Activated naive CD8-positive, alpha-beta T cell treated with anti-CD3 and anti-CD28 coated beads, Interleukin-2, amount 10 ng/mL, durations not matched to agents 7 days and 5 days (primary cell): ENCODE results near the gene PCBD1. TPM values are rescaled to one million over a fixed set of nuclear protein-coding genes. Genes with fewer than 3 reads are reported as not detected.

ENCODE experiments used
- ATAC-seq: fragments of 150-1000 bp; cut with Tn5 transposase; one replicate; pipeline ENCODE4 v1.10.0; 2021; ENCODE audit warnings: low read depth, moderate library complexity
- POLR2A ChIA-PET: fragments of 350-600 bp; sonication (Branson Sonifier 250); formaldehyde crosslinking; loops from one replicate; lab custom pipeline; 2021; ENCODE audit warnings: antibody characterized with exemption; lab: Charles Lee
- DNase-seq: peaks from one replicate; pipeline ENCODE4 v3.0.0; 2021
- H3K27ac Mint-ChIP-seq: one replicate; pipeline ENCODE4 v1.8.0; 2022; ENCODE audit warnings: mild to moderate bottlenecking, mixed read lengths
- H3K27me3 Mint-ChIP-seq: one replicate; pipeline ENCODE4 v1.8.0; 2022; ENCODE audit warnings: mild to moderate bottlenecking, moderate library complexity, mixed read lengths
- H3K36me3 Mint-ChIP-seq: one replicate; pipeline ENCODE4 v1.8.0; 2021; ENCODE audit warnings: mild to moderate bottlenecking, mixed read lengths
- H3K4me1 Mint-ChIP-seq: one replicate; pipeline ENCODE4 v1.8.0; 2021; ENCODE audit warnings: mixed read lengths
- H3K4me3 Mint-ChIP-seq: one replicate; pipeline ENCODE4 v1.8.0; 2022; ENCODE audit warnings: mild to moderate bottlenecking, moderate library complexity, mixed read lengths
- H3K9me3 Mint-ChIP-seq: one replicate; pipeline ENCODE4 v1.8.0; 2021; ENCODE audit warnings: mixed read lengths
- total RNA-seq, 2 experiments: library from RNA; stranded (reverse); gene quantifications; one replicate each; pipeline ENCODE4 v1.2.3, GENCODE V29; 2021

Gene PCBD1
- total RNA-seq, 2 experiments from 2014 or later: 23.5 to 27.7 TPM

- no peak overlapping the region for H3K4me3 Mint-ChIP-seq
- no peaks in the 10 kb centered on the region for H3K4me1 Mint-ChIP-seq
- peak; percentile 55 for DNase-seq
- H3K9me3 Mint-ChIP-seq: no peaks in the 10 kb centered on the region
- ATAC-seq: no peak
- POLR2A ChIA-PET: no interaction called here
- no peak overlapping the region for H3K27ac Mint-ChIP-seq
- peaks cover 2% of the 10 kb centered on the region for H3K27me3 Mint-ChIP-seq
- no peaks in the 10 kb centered on the region for H3K36me3 Mint-ChIP-seq
These were observed 15.0 kb upstream of the PCBD1 start for GRCh38 chr10:70903262-70903921.

DNA sequence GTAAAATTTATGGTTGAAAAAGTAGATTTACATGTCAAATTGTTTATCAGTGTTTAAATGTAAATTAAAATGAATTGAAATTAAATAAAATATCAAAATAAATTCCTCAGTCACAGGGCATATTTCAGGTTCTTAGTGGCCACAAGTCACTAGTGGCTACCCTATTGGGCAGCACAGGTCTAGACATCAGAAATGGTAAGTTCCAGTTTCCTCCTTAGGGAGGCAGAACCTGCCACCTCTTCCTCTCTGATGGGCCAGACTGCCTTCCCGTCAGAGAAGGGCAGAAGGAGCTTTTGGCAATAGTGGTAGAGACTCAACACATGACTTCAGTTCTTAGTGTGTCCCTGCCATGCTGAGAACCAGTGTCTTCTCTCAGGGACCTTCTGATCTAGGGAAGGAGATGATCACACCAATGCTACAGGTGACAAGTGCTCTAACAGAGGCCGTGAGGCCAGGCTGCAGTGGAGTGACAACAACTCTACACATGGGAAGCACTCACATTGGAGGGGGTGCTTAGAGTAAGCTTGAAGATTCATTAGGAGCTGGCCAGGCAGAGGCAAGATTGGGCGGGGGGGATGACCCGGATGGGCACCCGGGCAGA, 14.4 kb upstream of the PCBD1 start:
- Mint-ChIP-seq H3K4me1 (no peaks in the 10 kb centered on the region), H3K4me3 (no peak overlapping the region), H3K27me3 (peaks cover 2% of the 10 kb centered on the region), H3K36me3 (no peaks in the 10 kb centered on the region), H3K27ac (no peak overlapping the region), H3K9me3 (no peaks in the 10 kb centered on the region)
- no peak for ATAC-seq
- POLR2A ChIA-PET: no interaction called here
- no peak for DNase-seq

DNA sequence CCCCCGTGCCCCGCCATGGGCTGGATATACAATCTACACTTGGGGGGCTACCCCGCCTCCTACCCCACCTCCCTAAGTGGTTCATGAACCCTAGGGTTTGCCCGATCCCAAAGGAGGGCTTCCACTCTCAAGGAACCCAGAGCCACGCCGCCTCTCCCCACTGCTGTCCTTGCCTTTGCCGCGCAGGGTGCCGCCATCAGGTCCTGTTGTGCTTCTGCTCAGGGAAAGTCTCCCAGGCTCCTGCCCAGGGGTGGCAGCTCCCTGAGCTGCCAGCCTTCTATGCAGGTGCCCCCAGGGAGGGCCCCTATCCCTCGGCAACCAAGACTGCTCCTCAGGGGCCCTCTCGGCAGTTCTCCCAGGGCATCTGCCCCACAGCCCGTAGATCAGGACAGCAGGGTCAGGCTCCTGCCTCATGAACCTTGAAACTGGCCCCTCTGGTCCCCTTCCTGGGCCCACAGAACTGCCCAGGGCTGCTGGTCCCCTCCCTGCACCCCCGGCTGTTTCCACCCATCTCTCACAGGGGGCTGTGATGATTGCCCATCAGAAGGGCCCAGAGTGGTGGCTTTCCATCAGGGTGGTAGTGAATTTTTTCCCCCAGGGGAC, 13.0 kb upstream of the PCBD1 start:
- Mint-ChIP-seq H3K27ac (no peak overlapping the region), H3K9me3 (no peaks in the 10 kb centered on the region), H3K36me3 (no peaks in the 10 kb centered on the region), H3K4me1 (no peaks in the 10 kb centered on the region), H3K4me3 (no peak overlapping the region), H3K27me3 (peaks cover 2% of the 10 kb centered on the region)
- DNase-seq (peak; percentile 17), ATAC-seq (no peak)
- POLR2A ChIA-PET: no interaction called here

DNA sequence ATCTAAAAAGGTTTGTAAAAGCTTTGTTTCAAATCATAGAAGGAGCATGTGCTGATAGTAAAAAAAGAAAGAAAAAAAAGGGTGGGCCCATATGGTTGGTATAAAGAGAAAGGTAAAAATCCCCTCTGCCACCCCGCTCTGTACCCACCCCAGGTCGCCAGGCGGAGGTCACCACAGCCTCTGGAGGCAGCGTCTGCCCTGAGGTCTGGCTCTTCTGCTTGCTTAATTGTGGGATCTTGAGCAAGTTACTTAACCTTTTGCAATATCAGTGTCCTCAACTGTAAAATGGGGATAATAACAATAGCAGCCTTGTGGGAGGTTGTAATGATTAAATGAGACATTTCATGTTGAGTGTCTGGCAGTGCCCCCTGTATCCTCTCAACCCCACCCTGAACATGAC, 10.7 kb upstream of the PCBD1 start:
- ATAC-seq (no peak), DNase-seq (no peak)
- no peaks in the 10 kb centered on the region for H3K4me1 Mint-ChIP-seq
- H3K27ac Mint-ChIP-seq: no peak overlapping the region
- H3K27me3 Mint-ChIP-seq: peaks cover 4% of the 10 kb centered on the region
- no peaks in the 10 kb centered on the region for H3K9me3 Mint-ChIP-seq
- POLR2A ChIA-PET: no interaction called here
- no peak overlapping the region for H3K4me3 Mint-ChIP-seq
- no peaks in the 10 kb centered on the region for H3K36me3 Mint-ChIP-seq

- peaks cover 4% of the 10 kb centered on the region for H3K27me3 Mint-ChIP-seq
- POLR2A ChIA-PET: no interaction called here
- no peak overlapping the region for H3K27ac Mint-ChIP-seq
- H3K4me3 Mint-ChIP-seq: no peak overlapping the region
- H3K36me3 Mint-ChIP-seq: no peaks in the 10 kb centered on the region
- ATAC-seq (no peak), DNase-seq (no peak)
- H3K4me1 Mint-ChIP-seq: no peaks in the 10 kb centered on the region
- no peaks in the 10 kb centered on the region for H3K9me3 Mint-ChIP-seq
These were observed 10.3 kb upstream of the PCBD1 start for GRCh38 chr10:70898687-70899086.

- H3K27me3 Mint-ChIP-seq: peaks cover 4% of the 10 kb centered on the region
- H3K36me3 Mint-ChIP-seq: no peaks in the 10 kb centered on the region
- DNase-seq: no peak
- ATAC-seq: no peak
- no peak overlapping the region for H3K4me3 Mint-ChIP-seq
- H3K4me1 Mint-ChIP-seq: peaks cover 6% of the 10 kb centered on the region
- H3K27ac Mint-ChIP-seq: no peak overlapping the region
- POLR2A ChIA-PET: no interaction called here
- H3K9me3 Mint-ChIP-seq: no peaks in the 10 kb centered on the region
These were observed 8.2 kb upstream of the PCBD1 start for GRCh38 chr10:70896551-70896950.

DNA sequence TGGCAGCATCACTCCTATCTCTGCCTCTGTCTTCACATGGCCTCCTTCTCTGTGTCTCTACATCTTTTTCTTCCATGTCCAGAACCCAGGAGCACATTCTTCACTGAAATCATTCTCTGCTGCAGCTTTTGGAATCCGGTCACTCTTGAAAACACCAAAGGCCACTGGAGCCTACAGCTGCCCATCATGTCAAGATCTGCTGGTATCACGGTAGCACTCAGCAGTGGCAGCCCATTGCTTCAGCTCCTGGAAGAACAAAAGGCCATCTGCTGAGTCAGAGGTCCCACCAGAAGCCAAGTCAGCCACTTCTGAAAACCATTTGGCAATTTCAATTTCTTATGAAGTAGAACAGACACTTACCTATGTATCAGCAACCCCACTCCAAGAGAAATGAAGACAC, 6.1 kb upstream of the PCBD1 start:
- ATAC-seq: no peak
- H3K4me3 Mint-ChIP-seq: no peak overlapping the region
- no peak for DNase-seq
- peaks cover 10% of the 10 kb centered on the region for H3K4me1 Mint-ChIP-seq
- no peak overlapping the region for H3K27ac Mint-ChIP-seq
- H3K9me3 Mint-ChIP-seq: no peaks in the 10 kb centered on the region
- H3K36me3 Mint-ChIP-seq: no peaks in the 10 kb centered on the region
- peaks cover 1% of the 10 kb centered on the region for H3K27me3 Mint-ChIP-seq
- POLR2A ChIA-PET: no interaction called here

DNA sequence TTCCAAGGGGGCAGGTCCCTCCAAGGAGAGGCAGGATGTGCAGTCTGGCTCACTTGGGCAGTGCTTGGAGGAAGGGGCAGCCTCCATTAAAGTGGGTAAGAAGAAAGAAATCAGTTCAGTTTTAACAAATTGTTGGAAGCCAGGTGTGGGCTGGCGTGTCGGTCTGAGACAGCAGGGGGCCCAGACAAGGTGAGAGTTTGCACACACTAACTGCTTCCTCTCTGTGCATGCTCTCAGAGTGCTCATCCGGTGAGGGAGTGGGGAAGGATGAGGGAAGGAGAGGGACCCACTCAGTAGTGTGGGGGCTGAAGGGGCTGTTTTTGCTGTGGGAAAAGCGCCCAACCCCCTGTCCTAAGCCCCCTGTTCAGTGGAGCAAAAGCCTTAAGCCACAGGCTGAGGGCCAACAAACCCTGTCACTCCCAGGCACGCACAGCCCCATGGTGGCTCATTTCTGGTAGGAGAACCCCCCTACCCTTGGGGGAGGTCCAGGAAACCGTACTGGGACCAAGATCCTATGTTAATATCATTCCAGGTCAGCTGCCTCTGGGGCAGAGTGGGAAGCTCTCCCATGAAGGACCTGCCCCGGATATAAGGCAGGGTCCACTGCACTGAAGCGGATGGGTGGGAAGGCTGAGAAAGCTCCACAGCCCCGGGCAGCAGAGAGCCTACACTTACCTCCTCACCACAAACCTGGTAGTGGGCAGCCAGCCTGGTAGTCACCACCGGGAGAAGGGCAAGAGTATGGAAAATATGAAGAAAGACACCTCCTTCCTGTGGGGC, 5.1 kb upstream of the PCBD1 start:
- DNase-seq (no peak), ATAC-seq (peak; percentile 67)
- H3K4me1 Mint-ChIP-seq: peaks cover 15% of the 10 kb centered on the region
- peaks cover 1% of the 10 kb centered on the region for H3K27me3 Mint-ChIP-seq
- H3K4me3 Mint-ChIP-seq: no peak overlapping the region
- H3K36me3 Mint-ChIP-seq: no peaks in the 10 kb centered on the region
- POLR2A ChIA-PET: no interaction called here
- H3K9me3 Mint-ChIP-seq: no peaks in the 10 kb centered on the region
- H3K27ac Mint-ChIP-seq: no peak overlapping the region

DNA sequence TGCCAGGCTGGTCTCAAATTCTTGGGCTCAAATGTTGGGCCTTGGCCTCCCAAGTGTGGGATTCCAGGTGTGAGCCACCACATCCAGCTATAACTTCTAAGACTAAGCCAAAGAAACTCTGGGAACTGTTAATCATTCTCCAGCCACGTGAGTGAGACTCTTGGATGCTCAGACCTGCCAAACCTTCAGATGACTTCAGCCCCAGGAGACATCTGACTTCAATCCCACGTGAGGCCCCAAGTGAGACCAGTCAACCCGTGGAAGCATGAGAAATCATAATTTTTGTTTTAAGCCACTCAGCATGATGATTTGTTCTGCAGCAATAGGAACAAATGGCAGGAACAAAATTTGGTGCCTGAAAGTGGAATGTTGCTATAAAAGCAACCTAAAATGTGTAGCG, 4.3 kb upstream of the PCBD1 start:
- H3K27ac Mint-ChIP-seq: no peak overlapping the region
- ATAC-seq (no peak), DNase-seq (no peak)
- H3K36me3 Mint-ChIP-seq: no peaks in the 10 kb centered on the region
- H3K4me1 Mint-ChIP-seq: peaks cover 16% of the 10 kb centered on the region
- no peaks in the 10 kb centered on the region for H3K9me3 Mint-ChIP-seq
- POLR2A ChIA-PET: no interaction called here
- H3K27me3 Mint-ChIP-seq: peaks cover 1% of the 10 kb centered on the region
- H3K4me3 Mint-ChIP-seq: no peak overlapping the region

DNA sequence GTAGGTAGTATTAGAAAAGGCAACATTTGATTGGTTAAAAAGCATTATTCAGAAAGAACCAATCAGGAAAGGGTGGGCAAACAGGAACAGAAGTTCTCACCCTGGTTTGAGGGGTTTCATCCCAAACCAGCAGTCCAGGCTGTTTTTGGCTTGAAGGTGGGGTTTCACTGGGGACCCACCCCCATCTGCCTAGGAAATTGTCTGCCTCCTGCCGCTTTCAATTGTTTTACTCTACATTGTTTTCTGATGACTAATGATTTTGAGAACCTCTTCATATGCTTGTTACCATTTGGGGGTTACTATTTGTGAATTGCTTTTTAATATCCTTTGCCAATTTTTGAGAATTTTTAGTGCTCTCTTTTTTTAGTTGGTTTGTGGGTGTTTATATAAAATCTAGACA, 3.3 kb upstream of the PCBD1 start:
- Mint-ChIP-seq H3K27ac (no peak overlapping the region), H3K4me1 (peaks cover 20% of the 10 kb centered on the region), H3K36me3 (no peaks in the 10 kb centered on the region), H3K9me3 (no peaks in the 10 kb centered on the region), H3K27me3 (peaks cover 1% of the 10 kb centered on the region), H3K4me3 (no peak overlapping the region)
- no peak for ATAC-seq
- POLR2A ChIA-PET: no interaction called here
- no peak for DNase-seq

GRCh38 chr10:70890917-70891431, 2.6 kb upstream of the PCBD1 start:
- no peak overlapping the region for H3K27ac Mint-ChIP-seq
- ATAC-seq (no peak), DNase-seq (no peak)
- no peak overlapping the region for H3K4me3 Mint-ChIP-seq
- H3K4me1 Mint-ChIP-seq: peaks cover 23% of the 10 kb centered on the region
- H3K27me3 Mint-ChIP-seq: peaks cover 1% of the 10 kb centered on the region
- POLR2A ChIA-PET: no interaction called here
- H3K36me3 Mint-ChIP-seq: no peaks in the 10 kb centered on the region
- H3K9me3 Mint-ChIP-seq: no peaks in the 10 kb centered on the region

GRCh38 chr10:70889291-70889690, 926 bp upstream of the PCBD1 start:
- Mint-ChIP-seq H3K4me1 (peaks cover 23% of the 10 kb centered on the region), H3K27me3 (no peaks in the 10 kb centered on the region), H3K9me3 (no peaks in the 10 kb centered on the region), H3K4me3 (peak overlapping the region; percentile 86), H3K27ac (no peak overlapping the region), H3K36me3 (no peaks in the 10 kb centered on the region)
- DNase-seq (no peak), ATAC-seq (no peak)
- POLR2A ChIA-PET: no interaction called here

DNA sequence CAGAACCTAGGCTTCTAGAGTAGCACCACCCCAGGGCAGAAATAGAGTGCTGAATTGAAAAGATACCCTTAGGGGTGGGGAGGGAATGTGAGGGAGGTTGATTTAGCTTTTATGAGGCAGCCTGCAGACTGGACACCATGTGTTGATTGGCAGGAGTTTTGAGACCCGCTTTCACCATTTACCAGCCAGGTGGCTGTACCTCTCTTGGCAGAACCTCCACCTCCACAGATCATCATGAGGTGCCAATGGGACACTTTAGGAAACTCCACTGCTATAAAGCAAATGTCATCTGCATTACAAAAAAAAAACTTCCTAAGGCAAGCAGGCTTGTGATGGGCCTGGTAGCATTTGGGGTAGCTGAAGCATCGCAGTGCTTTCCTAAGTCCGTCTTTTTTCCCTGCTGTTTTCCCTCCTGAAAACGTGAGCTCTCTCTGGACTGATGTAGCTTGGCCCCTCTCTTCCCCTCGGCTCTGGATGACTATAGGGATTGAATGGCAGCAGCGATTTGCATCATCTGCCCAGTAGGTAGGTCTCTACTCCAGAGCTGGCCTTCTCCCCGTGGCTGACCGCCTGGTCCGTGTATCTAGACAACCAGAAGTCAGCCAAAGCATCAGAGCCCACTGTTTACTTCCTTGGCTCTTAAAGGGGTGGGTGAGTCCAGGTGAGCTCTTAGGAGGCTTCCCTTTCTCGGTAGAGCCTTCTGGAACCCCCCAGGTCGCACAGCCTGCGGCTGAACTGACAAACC, 1.3 kb downstream of the PCBD1 start:
- Mint-ChIP-seq H3K9me3 (no peaks in the 10 kb centered on the region), H3K36me3 (peaks cover 2% of the 10 kb centered on the region), H3K27ac (peak overlapping the region; percentile 73), H3K4me3 (peak overlapping the region; percentile 76), H3K4me1 (peaks cover 17% of the 10 kb centered on the region), H3K27me3 (no peaks in the 10 kb centered on the region)
- DNase-seq (no peak), ATAC-seq (no peak)
- POLR2A ChIA-PET: interaction anchor here (0.5 to 0.6 kb wide), 2 partner anchors 293 to 1197 kb away, joined by 3 read pairs; no protein-coding TSS in a partner anchor
